ENCODE data around the gene TBXAS1.

DNA sequence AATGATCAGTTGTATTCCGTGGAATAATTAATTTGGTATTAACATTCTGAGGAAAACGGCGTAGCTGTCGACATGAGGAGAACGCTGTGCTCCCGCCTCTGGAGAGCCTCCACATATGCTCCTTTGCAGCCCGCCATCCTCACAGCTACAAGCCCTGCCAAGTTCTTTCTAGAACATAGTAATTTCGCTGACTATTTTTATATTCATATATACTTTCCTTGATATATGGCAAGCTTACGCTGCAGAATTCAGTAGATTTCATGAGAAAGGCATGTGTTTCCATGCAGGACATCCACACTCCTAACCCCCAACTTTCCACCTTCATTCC lies 45.2 kb downstream of the TBXAS1 start:
- TF ChIP-seq RAD21 (conservative IDR thresholded peaks at IDR 0.05 in 1 of 2, IDR thresholded peaks at IDR 0.05 in 1 of 2): no peak
- TF ChIP-seq ZSCAN20 (CRISPR knock-in tag; IDR thresholded peaks at IDR 0.05): no peak
- TF ChIP-seq, protein P1, sequence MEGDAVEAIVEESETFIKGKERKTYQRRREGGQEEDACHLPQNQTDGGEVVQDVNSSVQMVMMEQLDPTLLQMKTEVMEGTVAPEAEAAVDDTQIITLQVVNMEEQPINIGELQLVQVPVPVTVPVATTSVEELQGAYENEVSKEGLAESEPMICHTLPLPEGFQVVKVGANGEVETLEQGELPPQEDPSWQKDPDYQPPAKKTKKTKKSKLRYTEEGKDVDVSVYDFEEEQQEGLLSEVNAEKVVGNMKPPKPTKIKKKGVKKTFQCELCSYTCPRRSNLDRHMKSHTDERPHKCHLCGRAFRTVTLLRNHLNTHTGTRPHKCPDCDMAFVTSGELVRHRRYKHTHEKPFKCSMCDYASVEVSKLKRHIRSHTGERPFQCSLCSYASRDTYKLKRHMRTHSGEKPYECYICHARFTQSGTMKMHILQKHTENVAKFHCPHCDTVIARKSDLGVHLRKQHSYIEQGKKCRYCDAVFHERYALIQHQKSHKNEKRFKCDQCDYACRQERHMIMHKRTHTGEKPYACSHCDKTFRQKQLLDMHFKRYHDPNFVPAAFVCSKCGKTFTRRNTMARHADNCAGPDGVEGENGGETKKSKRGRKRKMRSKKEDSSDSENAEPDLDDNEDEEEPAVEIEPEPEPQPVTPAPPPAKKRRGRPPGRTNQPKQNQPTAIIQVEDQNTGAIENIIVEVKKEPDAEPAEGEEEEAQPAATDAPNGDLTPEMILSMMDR (IDR thresholded peaks at IDR 0.05): no peak
- TF ChIP-seq HOXA7 (CRISPR knock-in tag; IDR thresholded peaks at IDR 0.05): no peak
